GM12874 (cell line): ENCODE measurements around the gene PHF10.

Experiments
- TF ChIP-seq, protein P1 (sequence below): IDR thresholded peaks from 2 replicates; pipeline ENCODE4 v1.5.1; 2011; ENCODE audit warnings: low read depth, mild to moderate bottlenecking, control low read depth, low read length, moderate library complexity; ENCODE audit not compliant: insufficient read depth

The PHF10 gene

DNA sequence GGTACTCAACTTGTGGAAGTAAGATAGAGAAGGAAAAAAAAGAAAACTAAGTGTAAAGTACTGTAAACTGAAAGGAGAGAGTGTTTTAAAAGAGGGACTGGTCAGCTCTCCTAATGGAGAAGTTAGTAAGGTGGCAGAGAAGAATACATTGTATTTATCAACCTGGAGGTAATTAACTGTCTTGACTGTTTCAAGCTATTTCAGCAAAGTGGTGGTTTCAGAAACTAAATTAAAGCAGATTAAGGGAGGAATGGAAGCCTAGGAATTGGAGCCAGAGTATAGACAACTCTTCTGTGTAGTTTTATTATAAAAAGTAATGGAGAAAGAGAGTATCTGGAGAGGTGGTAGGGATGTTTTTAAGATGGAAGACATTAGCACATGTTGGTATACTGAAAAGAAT, 2.7 kb upstream of the PHF10 start:
- TF ChIP-seq, protein P1, sequence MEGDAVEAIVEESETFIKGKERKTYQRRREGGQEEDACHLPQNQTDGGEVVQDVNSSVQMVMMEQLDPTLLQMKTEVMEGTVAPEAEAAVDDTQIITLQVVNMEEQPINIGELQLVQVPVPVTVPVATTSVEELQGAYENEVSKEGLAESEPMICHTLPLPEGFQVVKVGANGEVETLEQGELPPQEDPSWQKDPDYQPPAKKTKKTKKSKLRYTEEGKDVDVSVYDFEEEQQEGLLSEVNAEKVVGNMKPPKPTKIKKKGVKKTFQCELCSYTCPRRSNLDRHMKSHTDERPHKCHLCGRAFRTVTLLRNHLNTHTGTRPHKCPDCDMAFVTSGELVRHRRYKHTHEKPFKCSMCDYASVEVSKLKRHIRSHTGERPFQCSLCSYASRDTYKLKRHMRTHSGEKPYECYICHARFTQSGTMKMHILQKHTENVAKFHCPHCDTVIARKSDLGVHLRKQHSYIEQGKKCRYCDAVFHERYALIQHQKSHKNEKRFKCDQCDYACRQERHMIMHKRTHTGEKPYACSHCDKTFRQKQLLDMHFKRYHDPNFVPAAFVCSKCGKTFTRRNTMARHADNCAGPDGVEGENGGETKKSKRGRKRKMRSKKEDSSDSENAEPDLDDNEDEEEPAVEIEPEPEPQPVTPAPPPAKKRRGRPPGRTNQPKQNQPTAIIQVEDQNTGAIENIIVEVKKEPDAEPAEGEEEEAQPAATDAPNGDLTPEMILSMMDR = no peak

DNA sequence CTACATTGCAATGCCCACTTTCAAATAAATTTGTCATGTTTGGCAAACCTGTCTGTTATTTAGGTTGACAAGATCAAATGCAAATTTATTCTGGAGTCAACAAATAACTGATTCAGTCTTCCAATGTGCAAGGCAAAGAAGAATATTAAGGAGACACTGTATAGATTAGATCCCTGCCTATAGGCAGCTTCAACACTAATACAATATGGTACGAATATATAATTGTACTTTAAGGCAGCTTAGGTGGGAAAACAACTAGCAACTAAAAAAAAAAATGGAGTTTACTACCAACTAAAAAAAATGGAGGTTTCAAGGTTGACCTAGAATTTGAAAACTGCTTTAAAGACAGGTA, 1.7 kb upstream of the PHF10 start:
- TF ChIP-seq, protein P1 = no peak

DNA sequence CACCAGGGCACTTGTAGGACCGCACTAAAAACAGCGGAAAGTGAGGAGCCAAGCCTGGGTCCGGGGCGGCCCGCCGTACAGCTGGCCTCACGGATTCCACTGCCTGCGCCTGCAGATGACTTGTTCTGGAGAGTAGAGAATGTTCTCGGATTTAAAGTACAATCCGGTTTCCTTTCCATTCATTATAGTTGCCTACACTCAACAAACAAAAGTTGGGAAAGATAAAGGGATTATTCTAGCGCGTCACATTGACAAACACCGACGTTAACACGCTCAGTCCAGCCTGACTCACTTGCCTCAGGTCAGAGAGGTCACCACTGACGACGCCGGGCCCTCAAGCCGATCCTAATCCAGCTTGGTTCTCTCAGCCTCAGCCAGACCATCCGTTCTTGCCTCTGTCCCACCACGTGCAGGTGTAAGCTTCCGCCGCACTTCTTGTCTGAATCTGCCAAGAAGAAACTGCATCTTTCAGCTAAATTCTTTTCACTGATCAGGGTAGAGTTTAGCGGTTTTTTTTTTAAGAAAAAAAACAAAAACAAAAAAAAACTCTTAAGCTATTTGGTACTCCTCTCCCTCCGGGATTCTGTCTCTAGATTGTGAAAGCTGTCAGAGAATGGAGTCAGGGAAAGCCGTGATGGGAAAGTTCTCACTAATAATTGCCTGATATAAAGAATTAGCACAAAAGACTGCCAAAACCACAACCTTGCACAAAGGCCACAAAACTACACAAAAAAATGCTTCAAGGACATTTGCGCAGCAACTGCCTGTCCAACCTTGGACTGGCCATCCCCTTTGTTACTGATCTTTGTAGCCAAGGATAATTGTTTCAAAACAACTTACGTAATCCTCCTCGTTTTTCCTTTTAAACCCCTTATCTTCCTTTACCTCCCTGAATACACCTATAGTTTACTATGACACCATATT, 1.1 kb upstream of the PHF10 start:
- TF ChIP-seq, protein P1 = no peak

DNA sequence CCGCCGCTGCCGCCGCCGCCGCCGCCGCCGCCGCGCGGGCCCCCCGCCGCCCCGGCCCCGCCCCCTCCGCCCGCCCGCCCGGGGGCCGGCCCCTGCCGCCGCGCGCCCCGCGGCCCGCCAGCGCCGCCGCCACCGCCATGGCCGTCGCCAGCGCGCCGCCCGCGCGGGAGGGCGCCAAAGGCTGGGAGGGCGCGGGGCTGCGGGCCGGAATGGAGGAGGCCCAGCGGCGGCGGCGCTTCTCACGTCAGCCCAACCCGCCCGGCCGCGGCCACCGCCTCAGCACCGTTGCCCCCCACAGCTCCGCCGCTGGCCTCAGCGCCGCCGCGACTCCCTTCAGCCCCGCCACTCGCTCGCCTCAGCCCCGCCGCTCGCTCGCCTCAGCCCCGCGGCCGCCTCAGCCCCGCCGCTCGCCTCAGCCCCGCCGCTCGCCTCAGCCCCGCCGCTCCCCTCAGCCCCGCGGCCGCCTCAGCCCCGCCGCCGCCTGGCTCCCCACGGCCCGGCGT, 258 bp downstream of the PHF10 start:
- TF ChIP-seq, protein P1 = no peak

DNA sequence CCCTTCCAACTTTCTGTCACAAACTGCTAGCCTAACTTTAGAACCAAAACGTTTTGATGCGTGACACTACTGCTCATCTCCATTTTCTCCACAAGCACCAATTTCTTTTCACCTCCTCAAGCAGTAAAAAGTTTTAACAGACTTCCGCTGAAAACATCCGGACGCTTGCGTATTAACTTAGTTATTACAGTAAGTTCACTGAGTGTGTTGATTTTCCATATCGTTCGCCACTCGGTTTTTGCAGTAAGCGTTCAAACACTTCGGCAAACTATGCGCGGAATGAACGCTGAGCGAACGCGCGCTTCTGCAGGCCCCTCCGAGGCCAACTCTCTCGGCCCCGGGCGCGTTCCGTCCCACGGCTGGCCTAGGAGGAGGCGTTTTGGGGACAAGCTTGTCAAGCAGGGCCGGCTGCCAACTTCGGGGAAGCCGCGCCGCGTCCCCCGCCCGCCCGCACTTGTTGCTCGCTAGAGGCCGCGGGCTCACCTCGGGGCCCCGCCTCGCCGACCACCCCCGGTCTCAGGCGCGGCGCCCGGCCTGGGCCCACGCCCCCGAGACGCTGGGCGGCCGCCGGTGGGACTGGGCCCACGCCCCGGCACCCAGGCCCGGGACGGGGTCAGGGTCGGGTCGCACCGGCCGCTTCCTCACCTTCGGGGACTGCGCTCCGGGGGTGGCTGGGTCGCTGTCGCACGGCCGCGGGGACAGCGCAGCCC, 945 bp downstream of the PHF10 start:
- TF ChIP-seq, protein P1 = no peak

DNA sequence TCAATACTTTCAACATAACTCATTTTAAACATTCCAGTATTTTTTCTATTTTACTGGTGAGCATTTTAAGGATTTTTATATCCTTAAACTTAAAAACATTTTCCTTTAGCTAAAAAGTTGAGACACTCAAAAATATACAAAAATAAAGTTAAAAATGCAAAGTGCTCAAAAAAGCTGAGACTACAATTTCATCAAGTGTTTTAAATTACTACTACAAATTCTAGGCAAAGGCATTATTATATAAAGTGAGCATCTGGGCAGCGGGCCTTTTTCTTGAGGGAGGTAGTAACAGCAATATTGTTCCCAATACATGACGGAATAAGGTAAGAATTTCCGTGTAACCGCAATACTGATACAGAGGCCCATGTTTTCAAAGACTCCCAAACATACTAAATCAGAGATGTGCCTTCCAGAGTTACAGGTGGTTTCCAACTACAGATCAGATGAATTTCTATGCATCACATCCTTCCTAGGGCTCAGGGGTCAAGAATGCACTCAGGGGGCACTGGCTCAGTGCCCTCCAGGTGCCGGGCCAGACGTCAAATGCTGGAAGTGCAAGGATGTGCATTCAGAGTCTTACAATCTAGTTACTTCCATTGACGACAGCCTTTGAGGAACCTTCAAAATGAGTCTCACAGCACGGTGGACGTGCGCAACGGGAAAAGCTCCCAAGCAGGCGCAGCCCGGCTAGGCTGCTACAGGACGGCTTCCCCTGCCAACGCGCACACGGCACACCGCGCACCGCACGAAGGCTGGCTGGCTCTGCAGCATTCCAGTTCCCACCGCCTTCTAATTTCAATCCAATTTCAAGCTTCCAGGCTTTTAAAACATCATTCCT, 1.7 kb downstream of the PHF10 start:
- TF ChIP-seq, protein P1 = no peak
